HG03097 (cell line): ENCODE data around the gene RDH8.

Experiments used
- ATAC-seq: cut with Tn5 transposase; IDR thresholded peaks from one replicate; pipeline ENCODE4 v1.9.1; 2021; ENCODE audit not compliant: unreplicated experiment, low FRiP score

RDH8 gene, protein sequence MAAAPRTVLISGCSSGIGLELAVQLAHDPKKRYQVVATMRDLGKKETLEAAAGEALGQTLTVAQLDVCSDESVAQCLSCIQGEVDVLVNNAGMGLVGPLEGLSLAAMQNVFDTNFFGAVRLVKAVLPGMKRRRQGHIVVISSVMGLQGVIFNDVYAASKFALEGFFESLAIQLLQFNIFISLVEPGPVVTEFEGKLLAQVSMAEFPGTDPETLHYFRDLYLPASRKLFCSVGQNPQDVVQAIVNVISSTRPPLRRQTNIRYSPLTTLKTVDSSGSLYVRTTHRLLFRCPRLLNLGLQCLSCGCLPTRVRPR

DNA sequence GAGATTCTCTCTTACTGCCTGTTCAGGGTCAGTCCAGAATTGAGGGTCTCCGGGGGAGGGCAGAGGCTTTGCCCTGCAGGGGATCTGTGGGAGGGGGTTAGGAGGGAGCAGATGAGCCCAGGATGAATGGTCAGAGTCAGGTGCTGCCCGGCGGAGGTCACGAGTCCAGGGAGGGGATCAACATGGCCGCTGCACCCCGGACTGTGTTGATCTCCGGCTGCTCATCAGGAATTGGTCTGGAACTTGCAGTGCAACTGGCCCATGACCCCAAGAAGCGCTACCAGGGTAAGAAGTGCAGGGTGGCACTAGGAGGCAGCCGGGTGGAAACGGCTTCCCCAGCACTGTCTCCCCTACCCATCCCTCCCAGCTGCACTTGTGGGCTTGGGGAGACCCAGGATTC is at the start of gene RDH8:
TSS of gene RDH8 (plus strand) at position 168 of the 400 bp plus-strand sequence. CDS start at position 183, 15 bp downstream.
- no peak for ATAC-seq

DNA sequence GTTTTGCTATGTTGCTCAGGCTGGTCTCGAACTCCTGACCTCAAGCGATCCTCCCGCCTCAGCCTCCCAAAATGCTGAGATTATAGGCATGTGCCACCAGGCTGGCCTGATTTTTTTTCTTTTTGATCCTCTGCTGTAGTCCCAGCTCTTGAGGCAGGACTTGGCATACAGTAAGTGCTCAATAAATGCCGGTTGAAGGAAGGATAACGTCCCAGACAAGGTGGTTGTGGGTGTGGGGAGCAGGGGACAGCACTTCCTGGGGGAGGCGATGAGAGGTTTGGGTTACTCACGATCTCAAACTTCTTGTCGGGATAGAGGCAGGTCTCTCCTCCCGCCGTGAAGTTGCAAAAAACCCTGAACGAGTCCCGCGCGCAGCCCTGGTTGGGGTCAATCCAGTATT is 47.3 kb upstream of the RDH8 start:
- no peak for ATAC-seq

DNA sequence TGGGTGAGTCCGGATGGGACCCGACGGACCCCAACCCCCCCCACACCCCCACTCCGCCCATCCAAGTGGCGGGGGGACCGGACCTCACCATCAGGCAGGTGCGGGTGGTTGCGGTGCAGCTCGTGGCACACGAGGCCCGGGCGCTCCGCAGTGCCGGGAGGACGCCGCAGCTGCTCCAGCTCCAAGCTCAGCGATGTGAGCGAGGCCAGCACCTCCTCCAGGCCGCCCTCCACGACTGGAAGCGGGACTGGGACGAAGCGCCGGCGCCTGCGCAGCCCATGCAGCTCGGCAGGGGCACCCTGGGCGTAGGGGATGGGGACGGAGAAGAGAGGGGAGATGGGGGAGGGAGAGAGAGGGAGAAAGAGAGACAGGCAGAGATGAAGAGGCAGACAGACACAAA is 46.8 kb upstream of the RDH8 start:
- no peak for ATAC-seq

DNA sequence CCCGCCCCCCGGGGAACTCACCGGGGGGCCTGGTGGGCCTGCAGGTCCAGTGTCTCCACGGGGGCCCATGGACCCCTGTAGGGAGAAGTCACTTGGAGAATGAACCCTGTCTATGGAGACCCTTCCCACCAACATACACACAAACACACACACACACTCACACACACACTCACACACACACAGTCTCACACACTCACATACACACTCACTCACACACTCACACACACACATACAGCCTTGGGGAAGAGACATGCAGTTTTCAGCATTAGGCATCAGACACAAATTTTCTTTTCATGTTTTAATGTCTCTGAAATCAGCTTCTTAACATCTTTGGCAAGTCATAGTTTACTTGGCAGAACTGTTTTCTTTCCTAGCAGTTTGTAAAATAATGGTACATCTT is 46.0 kb upstream of the RDH8 start:
- ATAC-seq: no peak

DNA sequence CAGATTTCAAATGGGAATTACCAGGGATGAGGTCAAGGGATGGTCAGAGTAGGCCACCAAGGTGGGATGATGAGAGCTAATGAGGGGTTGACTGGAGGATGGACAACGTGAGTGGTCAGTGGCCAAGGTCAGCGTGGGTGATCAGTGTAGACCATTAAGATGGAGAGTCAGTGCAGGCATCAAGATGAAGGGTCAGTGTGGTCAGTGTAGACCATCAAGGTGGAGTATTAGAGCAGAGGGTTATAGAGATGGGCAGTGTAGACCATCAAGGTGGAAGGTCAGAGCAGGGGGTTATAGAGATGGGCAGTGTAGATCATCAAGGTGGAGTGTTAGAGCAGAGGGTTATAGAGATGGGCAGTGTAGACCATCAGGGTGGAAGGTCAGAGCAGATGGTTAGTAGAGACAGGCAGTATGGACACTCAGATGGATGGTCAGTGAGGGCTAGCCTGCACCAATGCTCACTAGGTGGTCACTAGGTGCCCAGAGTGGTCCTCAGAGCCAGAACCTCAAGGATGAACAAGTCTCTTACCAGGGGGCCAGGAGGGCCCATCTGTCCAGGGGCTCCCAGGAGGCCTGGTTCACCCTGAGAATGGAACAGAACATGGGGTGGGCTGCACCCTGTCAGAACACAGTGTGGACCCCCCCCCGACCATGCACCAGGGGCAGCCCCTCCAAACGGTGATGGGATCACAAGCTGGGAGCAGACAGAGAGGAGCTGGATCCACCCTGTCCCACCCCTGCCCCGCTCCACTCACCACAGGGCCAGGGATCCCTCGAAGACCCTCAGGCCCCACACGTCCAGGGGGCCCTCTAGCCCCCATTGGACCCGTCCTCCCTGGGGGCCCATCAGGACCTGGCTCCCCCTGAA is 44.2 kb upstream of the RDH8 start:
- ATAC-seq: no peak

DNA sequence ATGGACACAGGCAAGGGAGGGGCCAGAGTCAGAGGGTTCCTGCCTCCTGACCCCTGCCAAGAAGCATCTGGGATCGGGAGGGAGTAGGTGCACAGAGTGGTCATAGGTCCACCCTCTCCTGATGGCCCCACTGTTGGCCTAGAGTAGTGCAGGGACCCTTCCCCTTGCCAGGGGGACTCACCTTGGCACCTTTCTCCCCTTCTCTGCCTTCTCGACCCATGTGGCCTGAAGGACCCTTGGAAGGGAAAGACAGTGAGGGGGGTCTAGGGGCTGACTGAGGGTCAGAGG is 43.7 kb upstream of the RDH8 start:
- no peak for ATAC-seq

DNA sequence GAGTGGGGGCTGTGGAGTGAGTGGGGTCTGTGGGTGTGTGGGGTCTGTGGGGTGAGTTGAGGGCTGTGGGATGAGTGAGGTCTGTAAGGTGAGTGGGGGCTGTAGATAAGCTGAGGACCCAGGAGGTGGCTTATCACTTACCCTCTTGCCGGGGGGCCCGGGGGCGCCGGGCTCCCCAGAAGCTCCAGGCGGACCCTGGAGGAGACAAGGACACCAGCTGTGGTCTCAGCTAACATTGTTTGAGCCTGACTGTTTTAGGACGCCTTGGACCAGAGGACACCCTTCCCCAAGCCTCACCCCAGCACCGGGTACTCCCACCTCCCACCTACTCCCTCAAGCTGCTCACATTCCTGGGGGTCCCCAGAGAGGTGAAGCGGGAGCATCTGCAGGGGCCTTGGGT is 42.8 kb upstream of the RDH8 start:
- no peak for ATAC-seq

DNA sequence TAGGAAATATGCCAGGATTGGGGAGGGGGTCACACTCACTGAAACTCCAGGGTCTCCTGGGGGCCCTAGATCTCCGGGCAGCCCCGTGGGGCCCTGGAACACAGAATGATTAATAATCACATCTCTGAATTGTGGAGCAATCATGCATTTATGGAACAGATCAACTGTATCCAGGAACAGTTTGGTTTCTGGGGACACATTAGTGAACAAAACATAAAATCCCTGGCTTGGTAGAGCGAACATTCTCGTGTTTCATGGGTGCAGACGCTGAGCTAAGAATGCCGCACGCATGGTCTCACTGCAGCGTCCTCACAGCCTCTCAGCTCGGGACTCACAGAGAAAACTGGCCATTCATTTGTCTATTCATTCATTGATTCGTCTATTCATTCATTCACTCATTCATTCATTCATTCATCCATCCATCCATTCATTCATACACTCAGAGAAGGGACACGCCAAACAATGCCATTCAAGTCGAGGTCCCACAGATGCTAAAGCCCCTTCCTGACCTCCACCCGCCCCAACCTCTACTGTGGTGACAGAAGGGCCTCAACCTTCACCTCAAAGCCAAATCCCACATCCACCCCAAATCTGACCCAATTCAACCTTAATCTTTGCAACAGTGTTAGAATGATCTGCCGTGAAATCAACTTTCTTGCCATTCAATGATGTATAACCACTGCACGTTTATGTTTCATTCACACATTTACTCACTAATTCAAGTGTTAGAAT is 42.0 kb upstream of the RDH8 start:
- ATAC-seq: no peak

DNA sequence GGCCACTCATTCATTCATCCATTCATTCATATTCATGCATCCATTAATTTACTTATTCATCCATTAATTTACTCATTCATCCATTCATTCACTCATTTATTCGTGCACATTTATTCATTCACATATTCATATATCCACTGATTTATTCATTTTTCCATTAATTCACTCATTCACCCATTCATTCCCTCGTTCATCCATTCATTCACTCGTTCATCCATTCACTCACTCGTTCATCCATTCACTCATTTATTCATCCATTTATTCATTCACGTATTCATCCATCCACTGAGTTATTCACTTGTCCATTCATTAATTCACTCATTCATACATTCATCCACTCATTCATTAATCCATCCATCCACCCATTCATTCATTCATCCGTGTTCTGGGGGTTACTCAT is 41.2 kb upstream of the RDH8 start:
- ATAC-seq: no peak

DNA sequence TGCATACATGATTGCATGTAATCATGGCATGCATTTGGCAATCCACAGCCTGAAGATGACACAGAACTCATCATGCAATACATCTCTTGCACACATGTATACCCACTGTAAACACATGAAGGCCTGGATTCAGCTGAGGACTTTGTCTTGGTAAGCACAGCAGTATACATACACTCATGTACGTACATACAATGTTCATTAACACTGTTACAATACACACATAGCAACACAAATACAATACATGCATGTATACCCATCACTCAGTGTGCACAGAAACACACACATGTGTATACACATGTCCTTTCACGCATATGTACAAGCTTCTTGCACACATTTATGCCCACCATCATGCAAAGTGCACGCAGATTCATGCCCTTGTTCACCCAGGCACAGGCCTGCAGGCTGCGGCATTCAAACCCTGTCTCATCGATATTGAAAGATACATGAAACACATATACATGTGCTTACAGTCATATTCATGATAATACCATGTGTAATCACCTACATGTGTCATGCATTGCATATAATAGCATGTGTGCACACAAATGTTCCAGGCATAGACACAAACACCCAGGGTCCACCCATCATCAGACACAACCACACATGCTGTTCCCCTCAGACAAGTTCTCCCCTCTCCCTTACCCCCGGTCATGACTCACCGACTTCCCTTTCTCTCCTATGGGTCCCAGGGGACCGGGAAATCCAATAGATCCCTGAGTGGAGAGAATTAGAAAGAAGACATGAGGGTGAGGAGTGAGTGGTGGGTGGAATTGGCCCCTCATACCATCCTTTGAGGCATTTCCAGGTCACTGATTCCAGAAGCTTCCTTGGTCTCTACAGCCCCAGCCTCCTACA is 31.6 kb upstream of the RDH8 start:
- no peak for ATAC-seq

DNA sequence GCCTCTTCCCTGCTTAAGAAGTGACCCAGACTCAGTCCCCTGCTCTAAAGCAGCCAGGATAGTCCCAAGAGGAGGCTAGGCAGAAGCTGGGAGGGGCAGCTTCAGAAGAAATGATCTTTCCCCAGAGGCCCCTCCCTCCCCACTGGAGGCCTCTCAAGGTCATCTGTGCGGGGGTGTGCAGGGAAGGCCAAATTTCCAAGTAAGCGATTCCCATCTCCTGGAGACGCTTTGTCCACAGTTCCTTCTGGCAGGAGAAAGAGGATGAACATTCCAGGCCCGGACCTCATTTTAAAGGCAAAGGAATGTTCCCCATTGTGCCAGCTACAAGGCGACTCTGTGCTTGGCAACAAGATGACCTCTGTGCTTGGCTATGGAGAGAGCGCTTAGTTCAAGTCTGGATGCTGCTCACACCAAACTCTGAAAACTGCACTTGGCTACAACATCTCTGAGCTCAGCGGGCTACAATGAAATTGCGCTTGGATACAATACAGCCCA is 26.4 kb upstream of the RDH8 start:
- no peak for ATAC-seq

DNA sequence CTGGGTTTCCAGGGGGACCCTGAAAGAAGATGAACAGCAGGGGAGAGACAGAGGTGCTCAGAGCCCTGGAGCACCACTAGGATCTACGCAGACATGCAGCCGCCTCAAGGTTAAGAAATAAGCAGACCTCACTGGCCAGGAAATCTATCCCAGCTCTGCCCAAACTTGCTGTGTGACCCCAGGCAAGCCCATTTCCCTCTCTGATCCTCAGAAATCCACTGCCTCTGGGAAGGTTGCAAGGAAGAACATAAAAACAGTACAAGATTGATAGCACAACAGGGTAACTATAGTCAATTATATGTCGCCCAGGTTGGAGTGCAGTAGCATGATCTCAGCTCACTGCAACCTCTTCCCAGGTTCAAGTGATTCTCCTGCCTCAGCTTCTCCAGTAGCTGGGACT is 23.8 kb upstream of the RDH8 start:
- no peak for ATAC-seq

DNA sequence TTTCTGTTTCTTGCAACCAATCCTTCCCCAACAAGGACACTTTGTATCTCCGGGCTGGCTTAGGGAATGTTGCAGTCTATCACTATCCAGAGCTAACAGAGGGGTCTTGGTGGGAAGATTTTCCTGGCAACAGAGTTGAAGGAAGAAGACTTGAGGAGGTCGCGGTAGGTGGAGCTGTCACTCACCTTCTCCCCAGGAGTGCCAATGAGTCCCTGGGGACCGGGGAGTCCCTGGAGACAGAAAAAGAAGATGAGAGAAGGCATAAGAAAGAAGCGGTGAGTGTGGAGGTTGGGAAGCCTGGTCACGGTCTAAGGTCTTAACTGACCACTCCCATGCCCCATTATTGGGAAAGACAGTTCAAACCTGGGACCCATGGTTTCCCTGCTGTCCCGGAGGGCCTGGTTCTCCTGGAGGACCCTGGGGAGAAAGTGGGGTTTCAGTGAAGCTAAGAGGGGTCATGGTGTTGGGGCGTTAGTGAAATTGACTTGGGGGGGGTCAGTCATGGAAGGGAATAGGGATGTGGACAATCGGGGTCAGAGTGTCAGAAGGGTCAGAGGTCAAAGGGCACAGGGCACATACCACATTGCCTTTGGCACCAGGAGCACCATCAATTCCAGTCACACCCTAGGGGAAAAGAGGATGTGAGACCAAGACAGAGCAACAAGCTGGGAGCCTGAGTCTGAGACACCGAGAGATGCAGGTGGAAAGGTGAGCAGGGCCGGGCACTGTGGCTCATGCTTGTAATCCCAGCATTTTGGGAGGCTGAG is 21.7 kb upstream of the RDH8 start:
- ATAC-seq: no peak

DNA sequence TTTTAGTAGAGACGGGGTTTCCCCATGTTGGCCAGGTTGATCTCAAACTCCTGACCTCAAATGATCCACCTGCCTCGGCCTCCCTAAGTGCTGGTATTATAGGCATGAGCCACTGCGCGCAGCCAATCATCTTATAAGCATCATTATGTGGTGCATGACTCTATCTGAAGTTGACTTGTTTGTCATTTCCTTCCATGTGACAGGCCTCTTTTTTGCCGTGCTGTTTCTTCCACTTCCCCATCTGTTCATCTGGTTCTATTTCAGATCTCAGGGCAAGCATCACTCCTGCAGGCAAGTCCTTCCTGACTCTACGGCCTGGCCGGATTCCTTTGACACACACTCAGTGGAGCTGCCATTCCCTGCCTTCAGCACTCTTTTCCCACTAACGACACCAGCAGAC is 18.2 kb upstream of the RDH8 start:
- ATAC-seq: no peak

DNA sequence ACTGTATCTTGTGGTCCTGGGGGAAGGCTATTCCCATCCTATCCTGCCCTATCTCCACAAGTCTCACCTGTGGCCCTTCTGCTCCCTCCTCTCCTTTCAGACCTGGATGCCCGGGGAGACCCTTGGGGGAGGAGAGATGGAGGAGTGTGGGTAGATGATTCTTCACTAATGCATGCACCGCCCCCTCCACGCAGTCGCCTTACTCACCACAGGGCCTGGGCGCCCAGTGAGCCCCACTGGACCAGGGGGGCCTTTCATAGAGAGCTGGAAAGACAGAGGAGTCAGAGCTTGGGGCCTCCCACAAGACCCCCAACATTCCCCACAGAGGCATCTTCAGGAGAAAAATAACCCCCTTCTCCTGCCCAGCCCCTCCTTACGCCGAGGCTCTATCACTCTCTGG is 17.3 kb upstream of the RDH8 start:
- ATAC-seq: no peak

DNA sequence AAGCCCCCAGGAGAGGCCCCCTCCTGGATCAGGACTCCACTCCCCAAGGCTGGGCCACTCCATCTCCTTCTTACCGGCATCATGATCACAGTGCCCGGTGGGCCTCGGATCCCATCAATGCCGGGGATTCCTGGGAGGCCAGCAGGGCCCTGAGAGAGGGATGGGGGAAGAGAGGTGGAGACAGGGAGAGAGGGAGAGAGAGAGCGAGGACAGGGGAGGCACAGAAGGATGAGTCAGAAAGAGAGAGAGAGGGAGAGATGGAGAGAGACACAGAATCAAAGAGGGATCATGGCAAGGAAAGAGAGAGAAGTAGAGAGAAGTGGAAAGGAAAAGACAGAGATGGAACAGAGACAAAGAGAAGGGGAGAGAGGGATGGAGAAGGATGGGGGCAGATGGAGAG is 16.7 kb upstream of the RDH8 start:
- ATAC-seq: no peak

DNA sequence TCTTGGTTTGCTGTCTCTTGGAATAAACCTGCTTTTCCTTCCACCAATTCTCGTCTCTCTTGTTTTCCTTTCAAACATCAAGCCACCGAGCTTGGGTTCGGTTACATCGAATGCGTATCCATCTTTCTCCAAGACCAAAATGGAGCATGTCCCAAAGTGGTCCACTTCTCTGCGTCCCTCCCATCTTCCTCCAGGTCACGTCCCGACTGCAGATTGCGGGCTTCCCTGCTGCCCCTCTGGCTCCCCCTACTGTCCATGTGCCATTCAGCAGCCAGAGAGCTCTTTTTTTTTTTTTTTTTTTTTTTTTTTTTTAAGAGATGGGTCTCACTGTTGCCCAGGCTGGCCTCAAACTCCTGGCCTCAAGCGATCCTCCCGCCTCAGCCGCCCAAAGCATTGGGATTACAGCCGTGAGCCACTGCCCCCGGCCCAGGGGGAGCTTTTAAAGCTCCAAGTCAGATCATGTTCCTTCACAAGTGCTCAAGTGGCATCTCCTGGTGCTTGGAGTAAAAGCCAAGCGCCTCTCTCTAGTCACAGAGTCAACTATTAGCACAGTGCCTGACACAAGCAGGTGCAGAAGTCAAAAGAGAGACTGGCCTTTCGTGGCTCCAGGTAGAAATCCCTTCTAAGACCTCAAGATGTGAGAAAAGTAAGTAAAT is 13.0 kb upstream of the RDH8 start:
- ATAC-seq: no peak

DNA sequence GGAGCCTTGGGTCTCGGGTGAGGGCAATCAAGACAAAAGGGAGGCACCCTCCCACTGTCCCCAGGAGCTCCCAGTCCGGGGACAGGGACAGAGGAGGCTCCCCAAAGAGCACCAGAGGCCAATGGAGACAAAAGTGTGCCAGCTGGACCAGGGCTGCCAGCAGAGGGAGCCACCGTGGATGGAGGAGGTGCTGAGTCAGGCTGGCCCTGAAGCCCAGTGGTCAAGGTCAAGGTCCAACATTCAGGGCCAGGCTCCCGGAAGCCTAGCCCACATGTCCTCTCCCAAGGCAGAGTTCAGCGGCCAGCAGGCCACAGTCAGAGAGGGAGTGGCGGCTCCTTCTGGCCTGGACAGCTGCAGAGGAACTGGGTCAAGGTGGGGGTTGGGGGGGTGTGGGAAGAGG is 11.4 kb upstream of the RDH8 start:
- ATAC-seq: no peak

DNA sequence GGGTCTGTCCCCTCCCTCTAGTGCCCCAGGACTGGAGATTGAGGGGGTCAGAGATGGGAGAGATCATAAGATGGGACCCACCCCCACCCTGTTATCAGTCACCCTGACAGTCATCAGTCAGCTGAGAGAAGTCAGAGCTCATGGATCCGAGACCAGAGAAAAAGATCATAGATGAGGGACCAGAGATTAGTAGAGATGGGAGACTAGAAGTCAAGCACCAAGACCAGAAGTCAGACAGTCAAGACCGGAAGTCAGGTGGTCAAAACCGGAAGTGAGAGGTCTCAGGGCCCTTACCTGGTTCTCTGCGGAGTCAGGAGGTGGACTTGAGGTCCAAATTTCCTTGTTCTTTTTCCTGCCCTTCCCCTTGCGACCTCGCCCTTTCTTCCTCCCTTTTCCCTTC is 10.0 kb upstream of the RDH8 start:
- no peak for ATAC-seq
